KMS-11 (cell line): ENCODE data around the gene CNTLN.

Source experiments
- H2AFZ ChIP-seq: fragments of 200-600 bp; sonication (generic); 2 replicates; pipeline ENCODE4 v1.6.1; 2016; ENCODE audit warnings: antibody characterized with exemption, mixed run types, low read depth
- H3K27ac ChIP-seq: fragments of 200-600 bp; sonication (generic); 2 replicates; pipeline ENCODE4 v1.6.1; 2016; ENCODE audit warnings: mild to moderate bottlenecking, mixed run types
- H3K27me3 ChIP-seq: fragments of 200-600 bp; sonication (generic); 2 replicates; pipeline ENCODE4 v1.6.1; 2017; ENCODE audit warnings: mild to moderate bottlenecking, low read depth, mixed run types, moderate library complexity; ENCODE audit not compliant: insufficient read depth
- H3K36me3 ChIP-seq: fragments of 200-600 bp; sonication (generic); 2 replicates; pipeline ENCODE4 v1.6.1; 2017; ENCODE audit warnings: mild to moderate bottlenecking, mixed run types; ENCODE audit not compliant: insufficient read depth
- H3K4me1 ChIP-seq: fragments of 200-600 bp; sonication (generic); 2 replicates; pipeline ENCODE4 v1.6.1; 2016; ENCODE audit warnings: mild to moderate bottlenecking, low read depth, mixed run types; ENCODE audit not compliant: poor library complexity, severe bottlenecking
- H3K4me2 ChIP-seq: fragments of 200-600 bp; sonication (generic); 2 replicates; pipeline ENCODE4 v1.7.0; 2016; ENCODE audit warnings: mild to moderate bottlenecking, mixed run types
- H3K4me3 ChIP-seq: fragments of 200-600 bp; sonication (generic); IDR thresholded peaks from 2 replicates; pipeline ENCODE4 v1.6.1; 2017; ENCODE audit warnings: low read depth, low read length, mixed read lengths; ENCODE audit not compliant: insufficient read depth
- H3K79me2 ChIP-seq: fragments of 200-600 bp; sonication (generic); 2 replicates; pipeline ENCODE4 v1.6.1; 2016; ENCODE audit warnings: low read depth, mixed run types; ENCODE audit not compliant: insufficient read depth
- H3K9ac ChIP-seq: fragments of 200-600 bp; sonication (generic); 2 replicates; pipeline ENCODE4 v1.6.1; 2016; ENCODE audit warnings: mild to moderate bottlenecking, mixed run types
- H4K20me1 ChIP-seq: fragments of 200-600 bp; sonication (generic); 2 replicates; pipeline ENCODE4 v1.6.1; 2016; ENCODE audit warnings: mild to moderate bottlenecking, mixed run types; ENCODE audit not compliant: insufficient read depth
- CTCF ChIP-seq: fragments of 200-600 bp; sonication (generic); conservative IDR thresholded peaks from 2 replicates; pipeline ENCODE4 v1.6.1; 2017; ENCODE audit warnings: low read depth, mild to moderate bottlenecking, antibody characterized with exemption, low read length, moderate library complexity, mixed read lengths

CNTLN gene

GRCh38 chr9:17130291-17130690, 4.5 kb upstream of the CNTLN start:
- H3K4me3 ChIP-seq: no peak overlapping the region
- H3K79me2 ChIP-seq: no peaks in the 10 kb centered on the region
- no peak overlapping the region for H3K27ac ChIP-seq
- no peak for TF ChIP-seq CTCF
- H3K27me3 ChIP-seq: no peaks in the 10 kb centered on the region
- H2AFZ ChIP-seq: no peak overlapping the region
- H3K36me3 ChIP-seq: no peaks in the 10 kb centered on the region
- H3K4me2 ChIP-seq: no peak overlapping the region
- no peak overlapping the region for H3K9ac ChIP-seq
- H4K20me1 ChIP-seq: no peaks in the 10 kb centered on the region
- H3K4me1 ChIP-seq: peaks cover 8% of the 10 kb centered on the region

- Histone ChIP-seq H3K4me3 (no peak overlapping the region), H3K9ac (no peak overlapping the region), H3K4me2 (no peak overlapping the region), H3K27me3 (no peaks in the 10 kb centered on the region), H4K20me1 (no peaks in the 10 kb centered on the region), H3K79me2 (peaks cover 2% of the 10 kb centered on the region; the same call in 1 of the 2 replicates), H3K36me3 (no peaks in the 10 kb centered on the region), H2AFZ (no peak overlapping the region), H3K4me1 (peaks cover 8% of the 10 kb centered on the region), H3K27ac (no peak overlapping the region)
- no peak for TF ChIP-seq CTCF
Measured at GRCh38 chr9:17130725-17131124, 4.1 kb upstream of the CNTLN start.

- TF ChIP-seq CTCF: no peak
- Histone ChIP-seq H3K4me2 (no peak overlapping the region), H3K27ac (no peak overlapping the region), H4K20me1 (no peaks in the 10 kb centered on the region), H3K36me3 (no peaks in the 10 kb centered on the region), H3K9ac (no peak overlapping the region), H3K27me3 (no peaks in the 10 kb centered on the region), H3K79me2 (peaks cover 10% of the 10 kb centered on the region; the same call in 1 of the 2 replicates), H3K4me3 (no peak overlapping the region), H3K4me1 (peaks cover 14% of the 10 kb centered on the region), H2AFZ (no peak overlapping the region)
Measured at GRCh38 chr9:17131494-17131893, 3.3 kb upstream of the CNTLN start.

- Histone ChIP-seq H3K9ac (peak overlapping the region; percentile 98), H3K36me3 (no peaks in the 10 kb centered on the region), H3K4me1 (peaks cover 35% of the 10 kb centered on the region), H3K4me3 (no peak overlapping the region), H3K79me2 (peaks cover 32% of the 10 kb centered on the region; the same call in 1 of the 2 replicates), H3K27ac (peak overlapping the region; percentile 81), H4K20me1 (no peaks in the 10 kb centered on the region), H2AFZ (peak overlapping the region; percentile 100), H3K27me3 (no peaks in the 10 kb centered on the region), H3K4me2 (peak overlapping the region; percentile 77)
- no peak for TF ChIP-seq CTCF
Measured at GRCh38 chr9:17135295-17136160, 688 bp downstream of the CNTLN start.
